Activated CD8-positive, alpha-beta memory T cell treated with anti-CD3 and anti-CD28 coated beads, Interleukin-2, amount 10 ng/mL, durations not matched to agents 7 days and 5 days (primary cell): ENCODE data around the gene ADARB2. TPM values are rescaled to one million over a fixed set of nuclear protein-coding genes. Genes with fewer than 3 reads are reported as not detected.
A peak's percentile ranks its signal among the peaks of the same experiment; 100 is the strongest.
"Not testable (repeated sequence)": the region's sequence is repeated elsewhere in the genome, so short reads cannot be mapped to it uniquely, and the experiment has no call there.

ENCODE experiments used
- ATAC-seq: fragments of 150-1000 bp; cut with Tn5 transposase; one replicate; pipeline ENCODE4 v1.10.0; 2021; ENCODE audit warnings: moderate library complexity
- CTCF ChIA-PET: fragments of 350-600 bp; sonication (Branson Sonifier 250); formaldehyde crosslinking; loops from one replicate; lab custom pipeline; 2021; ENCODE audit warnings: antibody characterized with exemption; lab: Charles Lee
- DNase-seq: peaks from one replicate; pipeline ENCODE4 v3.0.0-alpha.2; 2020
- H3K27ac Mint-ChIP-seq: one replicate; pipeline ENCODE4 v1.8.0; 2021; ENCODE audit warnings: mild to moderate bottlenecking, mixed read lengths
- H3K27me3 Mint-ChIP-seq: one replicate; pipeline ENCODE4 v1.8.0; 2021; ENCODE audit warnings: mixed read lengths
- H3K36me3 Mint-ChIP-seq: one replicate; pipeline ENCODE4 v1.8.0; 2021; ENCODE audit warnings: mild to moderate bottlenecking, mixed read lengths
- H3K4me1 Mint-ChIP-seq: one replicate; pipeline ENCODE4 v1.8.0; 2021; ENCODE audit warnings: mixed read lengths
- H3K4me3 Mint-ChIP-seq: one replicate; pipeline ENCODE4 v1.8.0; 2021; ENCODE audit warnings: mild to moderate bottlenecking, moderate library complexity, mixed read lengths
- H3K9me3 Mint-ChIP-seq: one replicate; pipeline ENCODE4 v1.8.0; 2022; ENCODE audit warnings: low read depth, mixed read lengths
- total RNA-seq, 2 experiments: library from RNA; stranded (reverse); gene quantifications; one replicate each; pipeline ENCODE4 v1.2.3, GENCODE V29; 2021

Gene ADARB2
- total RNA-seq, 2 experiments from 2014 or later: not detected

DNA sequence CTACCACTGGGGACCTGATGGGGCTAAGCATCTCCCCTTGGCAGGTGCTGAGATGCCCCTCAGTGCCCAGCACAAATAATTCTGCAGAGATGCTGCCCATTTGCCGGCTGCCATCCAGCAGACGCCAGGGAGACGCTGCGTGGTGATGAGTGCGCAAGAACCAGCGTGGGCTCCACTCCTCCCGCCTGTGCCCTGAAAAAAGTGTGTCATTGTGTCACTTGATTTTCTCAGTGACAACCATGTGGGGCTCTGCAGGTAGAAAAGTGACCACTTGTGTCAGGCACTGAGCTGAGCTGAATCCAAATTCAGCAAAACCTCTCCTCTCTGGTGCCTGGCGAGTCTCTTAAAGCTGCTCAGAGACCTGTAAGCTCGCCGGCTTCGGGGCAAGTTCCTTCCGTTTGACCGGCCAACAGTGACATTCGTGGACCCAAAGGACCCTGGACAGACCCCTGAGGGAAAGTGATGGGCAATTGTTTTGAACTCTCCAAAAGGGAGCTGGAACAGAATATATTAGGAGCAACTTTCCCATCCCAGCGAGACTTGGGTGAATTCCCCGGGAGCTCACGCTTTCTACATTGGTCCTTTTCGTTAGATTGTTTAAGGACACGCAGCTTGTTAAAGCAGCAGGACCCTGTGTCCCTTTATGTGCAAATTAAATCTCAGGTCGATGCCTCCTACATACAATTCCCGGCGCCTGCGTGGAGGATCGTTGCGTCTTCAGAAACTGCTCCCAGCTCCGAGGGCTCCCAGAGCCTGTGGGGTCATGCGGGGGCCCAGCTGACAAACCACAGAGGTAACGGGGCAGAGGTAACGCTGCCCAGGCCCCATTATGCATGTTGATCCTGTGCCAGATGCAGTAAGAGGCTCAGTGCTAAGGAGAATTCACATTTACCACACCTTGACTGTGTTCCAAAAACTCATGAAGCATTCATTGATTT lies 332.7 kb downstream of the ADARB2 start:
- Mint-ChIP-seq H3K4me1 (no peaks in the 10 kb centered on the region), H3K36me3 (no peaks in the 10 kb centered on the region), H3K9me3 (no peaks in the 10 kb centered on the region), H3K4me3 (no peak overlapping the region), H3K27me3 (no peaks in the 10 kb centered on the region), H3K27ac (no peak overlapping the region)
- CTCF ChIA-PET: no interaction called here
- ATAC-seq (no peak), DNase-seq (peak; percentile 31)

- no peak for ATAC-seq
- CTCF ChIA-PET: no interaction called here
- Mint-ChIP-seq H3K27me3 (no peaks in the 10 kb centered on the region), H3K4me1 (no peaks in the 10 kb centered on the region), H3K9me3 (no peaks in the 10 kb centered on the region), H3K4me3 (no peak overlapping the region), H3K27ac (no peak overlapping the region), H3K36me3 (no peaks in the 10 kb centered on the region)
- DNase-seq: peak; percentile 29
These were observed 333.6 kb downstream of the ADARB2 start for GRCh38 chr10:1403508-1404322.

- DNase-seq: peak; percentile 27
- CTCF ChIA-PET: no interaction called here
- no peaks in the 10 kb centered on the region for H3K4me1 Mint-ChIP-seq
- H3K9me3 Mint-ChIP-seq: no peaks in the 10 kb centered on the region
- ATAC-seq: no peak
- no peaks in the 10 kb centered on the region for H3K36me3 Mint-ChIP-seq
- H3K27me3 Mint-ChIP-seq: no peaks in the 10 kb centered on the region
- no peak overlapping the region for H3K27ac Mint-ChIP-seq
- H3K4me3 Mint-ChIP-seq: no peak overlapping the region
These were observed 334.4 kb downstream of the ADARB2 start for GRCh38 chr10:1402816-1403507.

GRCh38 chr10:1402016-1402770 lies 335.1 kb downstream of the ADARB2 start:
- Mint-ChIP-seq H3K27me3 (no peaks in the 10 kb centered on the region), H3K4me3 (no peak overlapping the region), H3K36me3 (no peaks in the 10 kb centered on the region), H3K27ac (no peak overlapping the region), H3K4me1 (no peaks in the 10 kb centered on the region), H3K9me3 (no peaks in the 10 kb centered on the region)
- ATAC-seq (no peak), DNase-seq (peak; percentile 31)
- CTCF ChIA-PET: no interaction called here

GRCh38 chr10:1401071-1401965 lies 336.0 kb downstream of the ADARB2 start:
- H3K27ac Mint-ChIP-seq: no peak overlapping the region
- CTCF ChIA-PET: no interaction called here
- DNase-seq (peak; percentile 36), ATAC-seq (no peak)
- H3K4me1 Mint-ChIP-seq: no peaks in the 10 kb centered on the region
- H3K9me3 Mint-ChIP-seq: no peaks in the 10 kb centered on the region
- H3K27me3 Mint-ChIP-seq: no peaks in the 10 kb centered on the region
- H3K36me3 Mint-ChIP-seq: no peaks in the 10 kb centered on the region
- no peak overlapping the region for H3K4me3 Mint-ChIP-seq

DNA sequence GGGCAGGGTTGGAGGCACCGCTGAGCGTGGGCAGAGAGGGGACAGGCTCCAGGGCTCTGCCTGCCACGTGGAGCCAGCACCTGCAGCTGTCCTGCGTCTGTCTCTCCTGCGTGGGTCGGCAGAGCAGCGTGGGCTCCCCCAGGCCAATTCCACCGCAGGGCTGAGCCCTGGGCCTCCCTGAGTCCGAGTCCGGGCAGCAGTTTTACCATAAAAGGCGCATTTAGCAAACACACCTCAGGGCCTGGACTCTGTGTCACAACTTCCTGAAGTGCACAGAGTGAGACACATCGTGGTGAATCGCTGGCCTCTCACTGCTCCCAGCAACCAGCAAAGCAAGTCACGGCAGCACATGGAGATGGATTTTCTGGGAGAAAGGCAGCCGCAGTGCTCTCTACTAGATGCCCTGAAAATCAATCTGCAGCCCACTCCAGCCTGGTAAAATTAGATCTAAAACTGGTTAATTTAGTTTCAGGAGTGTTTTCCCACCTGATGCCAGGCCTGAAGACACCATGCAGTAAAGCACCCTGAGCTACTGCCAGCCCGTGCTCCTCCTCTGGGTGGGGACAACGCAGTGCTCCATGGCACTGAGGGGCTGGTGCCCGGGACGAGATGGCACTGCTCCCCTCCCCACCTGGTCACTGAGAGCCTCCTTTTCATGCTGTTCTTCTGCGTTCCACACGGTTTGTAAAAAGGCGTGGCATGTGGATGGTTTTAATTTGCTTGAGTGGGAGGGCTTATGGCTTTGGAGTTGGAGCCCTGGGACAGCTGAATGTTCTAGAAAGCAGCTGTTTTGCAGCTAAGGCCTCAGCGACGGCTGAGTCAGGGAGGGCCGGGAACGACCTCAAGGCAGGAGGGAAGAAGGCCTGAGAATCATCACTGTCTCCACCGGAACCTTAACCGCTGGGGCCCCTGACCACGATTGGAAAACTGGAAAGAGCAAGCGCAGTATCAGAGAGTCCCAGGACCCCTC lies 336.9 kb downstream of the ADARB2 start:
- no peaks in the 10 kb centered on the region for H3K27me3 Mint-ChIP-seq
- H3K9me3 Mint-ChIP-seq: no peaks in the 10 kb centered on the region
- H3K27ac Mint-ChIP-seq: no peak overlapping the region
- H3K4me3 Mint-ChIP-seq: no peak overlapping the region
- no peaks in the 10 kb centered on the region for H3K4me1 Mint-ChIP-seq
- DNase-seq: peak; percentile 26
- no peak for ATAC-seq
- CTCF ChIA-PET: no interaction called here
- H3K36me3 Mint-ChIP-seq: no peaks in the 10 kb centered on the region

DNA sequence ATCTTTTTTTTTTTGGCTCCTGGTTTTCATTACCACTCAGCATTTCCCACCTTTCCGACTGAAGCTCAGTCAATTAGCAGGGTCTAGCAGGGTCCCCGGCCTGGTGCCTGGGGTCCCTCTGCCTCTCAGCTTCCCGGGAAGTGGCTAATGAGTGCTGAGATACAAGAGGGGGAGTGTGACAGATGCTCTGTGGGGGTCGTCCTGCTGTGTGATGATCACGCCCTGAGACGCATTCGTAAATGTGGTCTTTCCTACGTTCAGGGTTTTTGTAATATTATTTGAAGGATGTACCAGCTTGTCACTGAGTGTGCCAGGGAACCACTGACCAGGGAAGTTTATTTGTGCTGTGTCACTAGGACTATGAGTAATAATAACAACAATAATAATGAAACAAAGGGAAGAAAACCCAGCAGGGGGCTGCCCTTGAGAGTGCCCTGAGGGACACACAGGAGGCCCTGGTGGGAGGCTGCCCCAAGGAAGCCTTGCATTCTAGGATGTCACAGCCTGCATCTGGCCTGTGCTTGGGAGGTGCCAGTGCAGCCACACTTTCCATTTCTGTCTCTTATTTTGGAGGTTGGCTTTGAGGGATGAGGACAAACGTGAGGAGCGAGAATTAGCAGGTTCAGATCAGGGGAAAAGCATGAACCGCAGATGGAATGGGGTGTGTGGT lies 337.8 kb downstream of the ADARB2 start:
- DNase-seq (peak; percentile 11), ATAC-seq (no peak)
- H3K4me3 Mint-ChIP-seq: no peak overlapping the region
- CTCF ChIA-PET: no interaction called here
- H3K4me1 Mint-ChIP-seq: no peaks in the 10 kb centered on the region
- H3K36me3 Mint-ChIP-seq: no peaks in the 10 kb centered on the region
- H3K27me3 Mint-ChIP-seq: no peaks in the 10 kb centered on the region
- no peaks in the 10 kb centered on the region for H3K9me3 Mint-ChIP-seq
- H3K27ac Mint-ChIP-seq: no peak overlapping the region

DNA sequence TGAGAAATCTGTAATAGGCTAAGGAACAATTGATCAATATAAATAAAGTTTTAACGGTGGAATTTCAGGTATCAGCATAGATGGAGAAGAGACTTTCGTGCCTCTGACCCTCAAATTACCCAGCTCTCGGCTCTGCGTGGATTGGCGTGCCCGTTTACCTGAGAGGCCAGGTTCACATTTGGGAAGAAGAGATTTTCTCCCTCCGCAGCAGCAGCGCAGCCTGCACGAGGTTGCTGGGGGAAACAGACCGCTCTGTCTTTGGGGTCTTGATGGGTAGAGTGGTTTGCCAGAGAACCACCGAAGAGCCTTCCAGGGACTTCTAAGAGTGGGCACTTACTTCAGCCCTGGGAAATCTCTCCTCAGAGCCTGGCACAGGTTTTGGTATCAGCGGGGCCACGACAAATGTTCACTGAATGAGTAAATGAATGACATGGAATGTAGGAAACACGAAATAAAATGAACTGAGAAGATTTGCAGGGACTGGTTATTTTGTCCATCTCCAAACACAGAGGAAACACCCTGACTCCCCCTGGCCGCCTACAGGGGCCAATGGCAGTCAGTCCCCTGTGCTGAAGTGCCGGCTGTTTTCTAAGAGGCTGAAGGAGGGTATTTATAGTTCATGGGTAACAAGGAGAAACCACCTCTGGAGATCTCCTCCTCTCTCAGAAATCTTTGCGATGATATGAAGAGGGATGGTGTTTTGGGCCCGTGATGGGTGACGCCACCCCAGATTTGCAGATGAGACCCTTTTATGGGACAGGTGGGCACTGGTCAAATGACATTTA lies 338.5 kb downstream of the ADARB2 start:
- H3K4me1 Mint-ChIP-seq: no peaks in the 10 kb centered on the region
- no peaks in the 10 kb centered on the region for H3K9me3 Mint-ChIP-seq
- no peaks in the 10 kb centered on the region for H3K36me3 Mint-ChIP-seq
- CTCF ChIA-PET: no interaction called here
- DNase-seq: peak; percentile 9
- H3K4me3 Mint-ChIP-seq: no peak overlapping the region
- no peak overlapping the region for H3K27ac Mint-ChIP-seq
- no peaks in the 10 kb centered on the region for H3K27me3 Mint-ChIP-seq
- ATAC-seq: no peak

GRCh38 chr10:1398116-1398515 lies 339.2 kb downstream of the ADARB2 start:
- CTCF ChIA-PET, H3K27ac Mint-ChIP-seq, H3K9me3 Mint-ChIP-seq, ATAC-seq, H3K4me3 Mint-ChIP-seq, H3K4me1 Mint-ChIP-seq, H3K36me3 Mint-ChIP-seq, H3K27me3 Mint-ChIP-seq, DNase-seq: not testable (repeated sequence)

DNA sequence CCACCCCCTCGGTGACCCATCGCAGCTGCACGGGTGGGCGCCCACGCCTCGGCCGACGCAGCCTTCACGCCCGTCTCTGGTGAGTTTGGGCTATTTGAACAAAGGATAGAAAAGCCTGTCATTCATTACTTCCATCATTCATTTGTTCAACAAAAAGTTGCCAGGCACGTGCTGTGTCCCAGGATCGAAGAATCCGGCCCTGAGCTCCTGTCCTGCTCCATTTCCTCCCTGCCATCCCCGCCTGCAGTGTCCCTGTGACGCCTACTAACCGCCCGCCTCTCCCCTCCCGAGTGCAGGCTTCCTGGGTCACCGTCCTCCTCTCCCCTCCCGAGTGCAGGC lies 341.1 kb downstream of the ADARB2 start:
- CTCF ChIA-PET: no interaction called here
- Mint-ChIP-seq H3K9me3 (no peaks in the 10 kb centered on the region), H3K36me3 (no peaks in the 10 kb centered on the region), H3K4me3 (no peak overlapping the region), H3K4me1 (no peaks in the 10 kb centered on the region), H3K27ac (no peak overlapping the region), H3K27me3 (no peaks in the 10 kb centered on the region)
- DNase-seq (no peak), ATAC-seq (no peak)
